Chondrocyte (in vitro differentiated cells): ENCODE data around the gene IMPDH1. TPM values are rescaled to one million over a fixed set of nuclear protein-coding genes. Genes with fewer than 3 reads are reported as not detected.
A peak's percentile ranks its signal among the peaks of the same experiment; 100 is the strongest.

Experiments used
- DNase-seq: peaks from one replicate; pipeline ENCODE4 v3.0.0; 2021; ENCODE audit warnings: mixed read lengths, low spot score
- H3K27ac Mint-ChIP-seq: one replicate; pipeline ENCODE4 v1.8.0; 2021; ENCODE audit warnings: mild to moderate bottlenecking, moderate library complexity, mixed read lengths; ENCODE audit not compliant: unreplicated experiment
- H3K27me3 Mint-ChIP-seq: 2 replicates; pipeline ENCODE4 v1.8.0; 2021; ENCODE audit warnings: low read depth, mixed read lengths
- H3K36me3 Mint-ChIP-seq: 2 replicates; pipeline ENCODE4 v1.8.0; 2021; ENCODE audit warnings: low read depth, mixed read lengths
- H3K4me1 Mint-ChIP-seq: 2 replicates; pipeline ENCODE4 v1.8.0; 2021; ENCODE audit warnings: low read depth, mild to moderate bottlenecking, mixed read lengths
- H3K4me3 Mint-ChIP-seq: one replicate; pipeline ENCODE4 v1.8.0; 2021; ENCODE audit warnings: mild to moderate bottlenecking, moderate library complexity, mixed read lengths; ENCODE audit not compliant: unreplicated experiment
- H3K9me3 Mint-ChIP-seq: 2 replicates; pipeline ENCODE4 v1.8.0; 2021; ENCODE audit warnings: low read depth, mixed read lengths
- total RNA-seq: library from RNA; stranded (reverse); gene quantifications from 3 replicates; pipeline ENCODE4 v1.2.1, GENCODE V29; 2021
- TF ChIP-seq, protein P1 (sequence below): fragments of 200-600 bp; sonication (generic); IDR thresholded peaks from 2 replicates; pipeline ENCODE4 v1.5.0; 2021; ENCODE audit warnings: antibody characterized with exemption, mild to moderate bottlenecking, moderate library complexity

The IMPDH1 gene
- total RNA-seq, 1 donor from 2014 or later = 96.9 TPM

DNA sequence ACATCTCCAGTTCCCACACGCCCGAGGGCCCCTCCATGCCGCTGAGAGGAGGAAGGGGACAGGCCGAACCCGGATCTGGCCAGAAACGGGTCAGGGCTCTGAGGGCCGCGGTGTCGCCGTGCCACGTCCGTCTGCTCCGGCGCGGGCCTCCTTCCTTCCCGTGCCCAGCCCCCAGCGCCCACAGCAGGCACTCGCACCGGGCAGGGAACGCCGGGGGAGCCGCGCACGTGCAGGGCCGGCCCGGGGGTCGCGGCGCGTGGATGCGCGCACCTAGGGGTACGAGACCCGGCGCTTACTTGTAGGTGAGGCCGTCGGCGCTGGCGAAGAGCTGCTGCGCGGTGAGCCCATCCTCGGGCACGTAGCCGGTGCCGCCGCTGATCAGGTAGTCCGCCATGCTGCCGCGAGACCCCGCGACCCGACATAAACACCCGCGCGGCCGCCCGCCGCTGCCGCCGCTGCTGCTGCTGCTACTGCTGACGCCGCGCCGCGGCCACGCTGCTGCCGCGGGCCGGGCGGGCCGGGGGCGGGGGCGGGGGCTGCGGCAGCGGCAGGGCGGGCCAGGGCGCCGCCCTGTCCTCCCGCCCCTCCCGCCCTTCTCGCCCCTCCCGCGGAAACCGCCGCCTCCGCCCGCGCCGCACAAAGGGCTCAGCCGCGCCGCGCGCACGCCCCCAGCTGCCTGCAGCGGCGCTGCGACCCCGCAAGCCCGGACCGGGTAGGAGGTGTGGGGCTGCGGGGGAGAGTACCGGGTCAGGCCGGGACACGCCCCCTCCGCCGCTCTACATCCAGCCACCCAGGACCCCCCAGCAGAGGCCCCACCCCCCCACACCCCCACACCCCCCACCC is 4.1 kb downstream of the IMPDH1 start:
- TF ChIP-seq, protein P1, sequence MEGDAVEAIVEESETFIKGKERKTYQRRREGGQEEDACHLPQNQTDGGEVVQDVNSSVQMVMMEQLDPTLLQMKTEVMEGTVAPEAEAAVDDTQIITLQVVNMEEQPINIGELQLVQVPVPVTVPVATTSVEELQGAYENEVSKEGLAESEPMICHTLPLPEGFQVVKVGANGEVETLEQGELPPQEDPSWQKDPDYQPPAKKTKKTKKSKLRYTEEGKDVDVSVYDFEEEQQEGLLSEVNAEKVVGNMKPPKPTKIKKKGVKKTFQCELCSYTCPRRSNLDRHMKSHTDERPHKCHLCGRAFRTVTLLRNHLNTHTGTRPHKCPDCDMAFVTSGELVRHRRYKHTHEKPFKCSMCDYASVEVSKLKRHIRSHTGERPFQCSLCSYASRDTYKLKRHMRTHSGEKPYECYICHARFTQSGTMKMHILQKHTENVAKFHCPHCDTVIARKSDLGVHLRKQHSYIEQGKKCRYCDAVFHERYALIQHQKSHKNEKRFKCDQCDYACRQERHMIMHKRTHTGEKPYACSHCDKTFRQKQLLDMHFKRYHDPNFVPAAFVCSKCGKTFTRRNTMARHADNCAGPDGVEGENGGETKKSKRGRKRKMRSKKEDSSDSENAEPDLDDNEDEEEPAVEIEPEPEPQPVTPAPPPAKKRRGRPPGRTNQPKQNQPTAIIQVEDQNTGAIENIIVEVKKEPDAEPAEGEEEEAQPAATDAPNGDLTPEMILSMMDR = no peak
- peak; percentile 90 for DNase-seq
- Mint-ChIP-seq H3K9me3 (no peaks in the 10 kb centered on the region), H3K4me3 (peak overlapping the region; percentile 86), H3K4me1 (peaks cover 47% of the 10 kb centered on the region), H3K36me3 (peaks cover 7% of the 10 kb centered on the region), H3K27ac (peak overlapping the region; percentile 76), H3K27me3 (no peaks in the 10 kb centered on the region)

DNA sequence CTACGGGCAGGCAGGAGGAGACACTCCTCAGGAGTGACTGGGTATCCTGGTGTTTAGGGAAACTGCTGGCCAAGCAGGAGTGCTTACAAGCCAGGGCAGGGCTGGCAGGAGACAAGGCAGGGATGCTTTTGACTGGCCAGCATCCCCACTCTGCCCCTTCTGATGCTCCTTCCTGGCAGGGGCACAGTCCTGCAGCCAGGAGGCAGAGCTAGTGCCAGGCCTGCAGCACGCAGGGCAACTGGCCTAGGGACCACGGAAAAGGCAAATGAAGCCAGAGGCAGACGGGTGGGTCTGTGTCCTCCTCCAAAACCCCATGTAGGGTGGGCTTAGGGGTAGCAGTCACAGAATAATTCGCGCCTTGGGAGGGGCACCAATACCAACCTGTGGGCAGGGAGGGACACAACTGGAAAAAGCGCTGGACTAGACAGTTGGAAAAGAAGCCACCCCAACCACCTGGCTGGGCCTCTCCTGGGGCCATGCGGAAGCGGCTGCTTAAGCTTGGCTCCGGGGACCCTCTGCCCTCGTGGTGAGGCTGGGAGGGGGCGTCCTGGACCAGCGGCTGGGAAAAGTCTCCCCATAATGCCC is 4.8 kb downstream of the IMPDH1 start:
- H3K4me1 Mint-ChIP-seq = peaks cover 42% of the 10 kb centered on the region
- TF ChIP-seq, protein P1 = peak; percentile 69
- H3K27ac Mint-ChIP-seq = peak overlapping the region; percentile 76
- H3K9me3 Mint-ChIP-seq = no peaks in the 10 kb centered on the region
- peak; percentile 74 for DNase-seq
- peaks cover 12% of the 10 kb centered on the region for H3K36me3 Mint-ChIP-seq
- H3K27me3 Mint-ChIP-seq = no peaks in the 10 kb centered on the region
- peak overlapping the region; percentile 86 for H3K4me3 Mint-ChIP-seq

DNA sequence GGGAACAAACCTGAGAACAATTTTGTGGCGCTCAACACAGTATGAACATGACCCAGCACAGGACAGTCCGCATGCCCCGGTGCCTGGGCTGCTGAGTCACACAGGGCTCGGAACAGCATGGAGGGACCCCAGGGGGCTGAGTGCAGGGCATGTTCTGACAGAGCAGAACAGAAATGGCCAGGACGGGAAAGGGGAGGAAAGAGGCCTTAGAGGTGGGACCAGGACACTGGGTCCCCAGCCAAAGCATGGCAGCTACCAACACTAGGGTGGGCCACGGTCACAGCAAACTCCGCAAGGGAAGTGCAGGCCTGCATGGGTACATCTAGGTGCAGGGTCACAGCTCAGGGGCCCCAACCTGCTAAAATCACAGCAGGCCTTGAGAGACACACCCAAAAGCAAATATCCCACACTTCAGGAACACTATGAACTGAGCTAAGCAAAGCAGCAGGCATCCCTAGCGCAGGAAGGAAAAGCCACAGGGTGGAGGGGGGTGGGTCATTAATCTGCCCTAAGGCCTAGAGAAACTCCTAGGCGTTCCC is 5.6 kb downstream of the IMPDH1 start:
- Mint-ChIP-seq H3K4me1 (peaks cover 41% of the 10 kb centered on the region), H3K27me3 (no peaks in the 10 kb centered on the region), H3K36me3 (peaks cover 14% of the 10 kb centered on the region), H3K4me3 (peak overlapping the region; percentile 86), H3K9me3 (no peaks in the 10 kb centered on the region), H3K27ac (peak overlapping the region; percentile 78)
- TF ChIP-seq, protein P1 = no peak
- DNase-seq = peak; percentile 82

- no peaks in the 10 kb centered on the region for H3K9me3 Mint-ChIP-seq
- peak; percentile 51 for DNase-seq
- peak overlapping the region; percentile 86 for H3K4me3 Mint-ChIP-seq
- TF ChIP-seq, protein P1 = no peak
- H3K27ac Mint-ChIP-seq = no peak overlapping the region
- H3K27me3 Mint-ChIP-seq = no peaks in the 10 kb centered on the region
- H3K4me1 Mint-ChIP-seq = peaks cover 36% of the 10 kb centered on the region
- H3K36me3 Mint-ChIP-seq = peaks cover 14% of the 10 kb centered on the region
Measured at GRCh38 chr7:128403676-128404075, 6.1 kb downstream of the IMPDH1 start.

- peaks cover 32% of the 10 kb centered on the region for H3K4me1 Mint-ChIP-seq
- H3K27me3 Mint-ChIP-seq = no peaks in the 10 kb centered on the region
- H3K4me3 Mint-ChIP-seq = no peak overlapping the region
- TF ChIP-seq, protein P1 = no peak
- no peak overlapping the region for H3K27ac Mint-ChIP-seq
- DNase-seq = no peak
- H3K36me3 Mint-ChIP-seq = peaks cover 25% of the 10 kb centered on the region
- no peaks in the 10 kb centered on the region for H3K9me3 Mint-ChIP-seq
Measured at GRCh38 chr7:128402356-128402755, 7.4 kb downstream of the IMPDH1 start.
